ENCODE data around the gene CYFIP1.

GRCh38 chr15:22891426-22892210 is 88.5 kb downstream of the CYFIP1 start:
- no peak for TF ChIP-seq POLR2A (IDR thresholded peaks at IDR 0.05)
- TF ChIP-seq CTCF (IDR thresholded peaks at IDR 0.05 in 4 of 5, conservative IDR thresholded peaks at IDR 0.05 in 1 of 5), result no peak

Measured in gastrocnemius medialis (tissue), 4 donors.